Measurements from ENCODE around the gene TNFAIP2. TPM values are rescaled to one million over a fixed set of nuclear protein-coding genes. Genes with fewer than 3 reads are reported as not detected.

The TNFAIP2 gene
- 100 to 1,000 TPM in 1 of 2 donors, 10 to 100 TPM in 1; 76.5 to 237 TPM for total RNA-seq
- polyA plus RNA-seq (ENCODE audit: insufficient read length in 6 of 6), result 10 to 100 TPM; 28.4 to 38.4 (median 33.4) TPM
- long read RNA-seq, donor 1, result 0 reads
- long read RNA-seq, donor 2, full-length matches to known transcripts, result 1 of 1 reads
- long read RNA-seq, donor 2, partial matches to known transcripts, result 0 of 1 reads
- long read RNA-seq, donor 2, other reads (novel, unspliced or antisense), result 0 of 1 reads
- long read RNA-seq, donor 3, full-length matches to known transcripts, result 3 of 3 reads
- long read RNA-seq, donor 3, partial matches to known transcripts, result 0 of 3 reads
- long read RNA-seq, donor 3, other reads (novel, unspliced or antisense), result 0 of 3 reads
- long read RNA-seq, donor 4, partial matches to known transcripts, result 0 of 3 reads
- long read RNA-seq, donor 4, other reads (novel, unspliced or antisense), result 3 of 3 reads
- long read RNA-seq, donor 5, result 0 reads
- long read RNA-seq, donor 6, full-length matches to known transcripts, result 1 of 1 reads
- long read RNA-seq, donor 6, partial matches to known transcripts, result 0 of 1 reads
- long read RNA-seq, donor 6, other reads (novel, unspliced or antisense), result 0 of 1 reads
- long read RNA-seq, donor 7, result 0 reads
- long read RNA-seq, donor 8, result 0 reads
- long read RNA-seq, donor 9, result 0 reads
- long read RNA-seq, donor 10, partial matches to known transcripts, result 7 of 7 reads
- long read RNA-seq, donor 10, other reads (novel, unspliced or antisense), result 0 of 7 reads
- long read RNA-seq, donor 11, result 0 reads
- long read RNA-seq, donor 12, result 0 reads

- TF ChIP-seq CTCF (IDR thresholded peaks at IDR 0.05), result no peak
- H3K36me3 ChIP-seq, result peaks cover 0 to 20% of the 10 kb centered on the region in 2 donors
- peaks cover 0 to 26% of the 10 kb centered on the region in 2 donors for H3K27me3 ChIP-seq
- DNase-seq (peak in 3 of 4 donors; percentile 73 to 93 (median 80)), ATAC-seq (peak; percentile 40)
- H3K27ac ChIP-seq, result peak within 1 kb of the TSS; percentile 89 to 98
- H3K4me1 ChIP-seq, result peaks cover 28 to 97% of the 10 kb centered on the region in 2 donors
- intact Hi-C loops (cut with DNase I), result no loop called here
- H3K4me3 ChIP-seq, result peak within 1 kb of the TSS; percentile 42 to 85
- H3K9me3 ChIP-seq, result no peaks in the 10 kb centered on the region
These were observed at the start of gene TNFAIP2 for GRCh38 chr14:103122947-103123633. TNFAIP2 (plus strand) TSS chr14:103123461; CDS start chr14:103126458, 2,997 bp downstream.

GRCh38 chr14:103073876-103074728 is 49.2 kb upstream of the TNFAIP2 start:
- peak in 2 of 4 donors; percentile 19 to 69 for DNase-seq
- intact Hi-C loops (cut with DNase I), result no loop called here
- Histone ChIP-seq H3K27ac (peak overlapping the region; percentile 7 to 80), H3K27me3 (peaks cover 0 to 13% of the 10 kb centered on the region in 2 donors), H3K4me1 (peaks cover 3 to 30% of the 10 kb centered on the region in 2 donors), H3K4me3 (no peak overlapping the region), H3K9me3 (no peaks in the 10 kb centered on the region), H3K36me3 (no peaks in the 10 kb centered on the region)
- no peak for TF ChIP-seq CTCF (IDR thresholded peaks at IDR 0.05)
- ATAC-seq, result no peak

GRCh38 chr14:103074729-103075367 is 48.4 kb upstream of the TNFAIP2 start:
- Histone ChIP-seq H3K27ac (peak overlapping the region; percentile 68 to 80), H3K4me1 (peaks cover 3 to 30% of the 10 kb centered on the region in 2 donors), H3K4me3 (peak overlapping the region; percentile 18 to 41), H3K9me3 (no peaks in the 10 kb centered on the region), H3K36me3 (no peaks in the 10 kb centered on the region), H3K27me3 (peaks cover 0 to 13% of the 10 kb centered on the region in 2 donors)
- intact Hi-C loops (cut with DNase I), result no loop called here
- no peak for TF ChIP-seq CTCF (IDR thresholded peaks at IDR 0.05)
- peak in 3 of 4 donors; percentile 42 to 87 (median 82) for DNase-seq
- peak; percentile 38 for ATAC-seq

- Histone ChIP-seq H3K4me3 (no peak overlapping the region), H3K36me3 (no peaks in the 10 kb centered on the region), H3K27me3 (peaks cover 0 to 32% of the 10 kb centered on the region in 2 donors), H3K4me1 (peaks cover 3 to 16% of the 10 kb centered on the region in 2 donors), H3K9me3 (no peaks in the 10 kb centered on the region), H3K27ac (no peak overlapping the region)
- DNase-seq, result peak; percentile 67 to 91 (median 85)
- ATAC-seq, result peak; percentile 58
- intact Hi-C loops (cut with DNase I), result no loop called here
- TF ChIP-seq CTCF (IDR thresholded peaks at IDR 0.05), result peak; percentile 74
These were observed 44.9 kb upstream of the TNFAIP2 start for GRCh38 chr14:103078420-103078749.

Measured in left lung (tissue), 14 donors.